HEK293 (cell line): ENCODE results near the gene SIRT7.

Experiments
- CTCF ChIA-PET: fragments of 350-600 bp; formaldehyde crosslinking; extraction: SDS; loops from one replicate; lab custom pipeline; 2021; ENCODE audit warnings: antibody characterized with exemption; lab: Yijun Ruan, JAX
- POLR2A ChIA-PET: fragments of 300-600 bp; formaldehyde crosslinking; extraction: SDS; loops from one replicate; lab custom pipeline; 2020; ENCODE audit warnings: antibody characterized with exemption, inconsistent platforms; lab: Yijun Ruan, JAX
- H3K27ac ChIP-seq: fragments of 200-500 bp; sonication (Bioruptor generic); 2 replicates; pipeline ENCODE4 v1.5.1; 2014; ENCODE audit warnings: low read depth, low read length, control low read depth, inconsistent platforms; ENCODE audit errors: extremely low read depth
- H3K36me3 ChIP-seq, 2 experiments: fragments of 200-500 bp in 1 of 2; sonication (Bioruptor generic) in 1 of 2; 1 replicate in 1 of 2; 2 replicates in 1 of 2; pipeline ENCODE4 v1.5.1; 2014 to 2017; ENCODE audit warnings: inconsistent platforms in 2 of 2, low read length in 2 of 2; ENCODE audit not compliant: control insufficient read depth in 2 of 2, insufficient read depth in 1 of 2
- H3K4me1 ChIP-seq: fragments of 200-500 bp; sonication (Bioruptor generic); 2 replicates; pipeline ENCODE4 v1.5.1; 2014; ENCODE audit warnings: mild to moderate bottlenecking, low read length, inconsistent platforms; ENCODE audit not compliant: control insufficient read depth, insufficient read depth
- H3K4me3 ChIP-seq: 2 replicates; pipeline ENCODE4 v1.5.1; 2011; ENCODE audit warnings: low read depth, mild to moderate bottlenecking, control low read depth, low read length, moderate library complexity
- H3K9me3 ChIP-seq: fragments of 200-500 bp; sonication (Bioruptor generic); 2 replicates; pipeline ENCODE4 v1.5.1; 2014; ENCODE audit warnings: low read depth, low read length, inconsistent platforms; ENCODE audit not compliant: control insufficient read depth, insufficient read depth
- GLI4 ChIP-seq: fragments of 450-650 bp; formaldehyde crosslinking; IDR thresholded peaks from 2 replicates; pipeline ENCODE4 v1.5.1; 2016; ENCODE audit warnings: missing biosample characterization, missing genetic modification characterization
- GLIS2 ChIP-seq: fragments of 450-650 bp; formaldehyde crosslinking; IDR thresholded peaks from 2 replicates; pipeline ENCODE4 v1.5.1; 2016; ENCODE audit warnings: missing biosample characterization, missing genetic modification characterization
- ZBTB6 ChIP-seq: fragments of 450-650 bp; formaldehyde crosslinking; IDR thresholded peaks from 2 replicates; pipeline ENCODE4 v1.5.1; 2017; ENCODE audit warnings: missing biosample characterization, missing genetic modification characterization
- ZBTB8A ChIP-seq: fragments of 450-650 bp; formaldehyde crosslinking; IDR thresholded peaks from 2 replicates; pipeline ENCODE4 v1.5.1; 2016; ENCODE audit warnings: missing biosample characterization, missing genetic modification characterization
- ZIC2 ChIP-seq: fragments of 450-650 bp; formaldehyde crosslinking; IDR thresholded peaks from 2 replicates; pipeline ENCODE4 v1.5.1; 2016; ENCODE audit warnings: missing biosample characterization, missing genetic modification characterization
- ZNF114 ChIP-seq: fragments of 450-650 bp; formaldehyde crosslinking; IDR thresholded peaks from 2 replicates; pipeline ENCODE4 v1.5.0; 2017; ENCODE audit warnings: missing biosample characterization, missing genetic modification characterization
- ZNF157 ChIP-seq: fragments of 450-650 bp; formaldehyde crosslinking; IDR thresholded peaks from 2 replicates; pipeline ENCODE4 v1.5.1; 2016; ENCODE audit warnings: missing biosample characterization, missing genetic modification characterization
- ZNF19 ChIP-seq: fragments of 450-650 bp; formaldehyde crosslinking; IDR thresholded peaks from 2 replicates; pipeline ENCODE4; 2016; ENCODE audit warnings: missing biosample characterization, missing genetic modification characterization, low read depth
- ZNF433 ChIP-seq: fragments of 450-650 bp; formaldehyde crosslinking; IDR thresholded peaks from 2 replicates; pipeline ENCODE4 v1.5.1; 2016; ENCODE audit warnings: missing biosample characterization, missing genetic modification characterization, low read depth
- ZNF449 ChIP-seq: fragments of 450-650 bp; formaldehyde crosslinking; IDR thresholded peaks from 2 replicates; pipeline ENCODE4 v1.5.1; 2017; ENCODE audit warnings: missing biosample characterization, mild to moderate bottlenecking, missing genetic modification characterization, moderate library complexity
- ZNF791 ChIP-seq: fragments of 450-650 bp; formaldehyde crosslinking; IDR thresholded peaks from 2 replicates; pipeline ENCODE4 v1.5.1; 2016; ENCODE audit warnings: missing biosample characterization, missing genetic modification characterization
- ZNF830 ChIP-seq: fragments of 450-650 bp; IDR thresholded peaks from 2 replicates; pipeline ENCODE4 v1.5.0; 2018; ENCODE audit warnings: missing biosample characterization, missing genetic modification characterization, low read depth, mild to moderate bottlenecking, moderate library complexity
- ZSCAN18 ChIP-seq: fragments of 450-650 bp; formaldehyde crosslinking; IDR thresholded peaks from 2 replicates; pipeline ENCODE4 v1.5.1; 2016; ENCODE audit warnings: missing biosample characterization, missing genetic modification characterization
- TF ChIP-seq, protein P1 (sequence below): fragments of 450-650 bp; formaldehyde crosslinking; IDR thresholded peaks from 2 replicates; pipeline ENCODE4 v1.5.1; 2016; ENCODE audit warnings: missing biosample characterization, missing genetic modification characterization, low read depth
- TF ChIP-seq, protein P2 (sequence below): fragments of 450-650 bp; formaldehyde crosslinking; optimal IDR thresholded peaks from 2 replicates; pipeline ENCODE3; 2016; ENCODE audit warnings: missing biosample characterization, mild to moderate bottlenecking, missing genetic modification characterization
- TF ChIP-seq, protein P3 (sequence below): fragments of 450-650 bp; formaldehyde crosslinking; IDR thresholded peaks from 2 replicates; pipeline ENCODE4 v1.5.1; 2016; ENCODE audit warnings: missing biosample characterization, missing genetic modification characterization
- TF ChIP-seq, protein P4 (sequence below): fragments of 450-650 bp; formaldehyde crosslinking; IDR thresholded peaks from 2 replicates; pipeline ENCODE4 v1.5.1; 2016; ENCODE audit warnings: missing biosample characterization, missing genetic modification characterization

The SIRT7 gene

DNA sequence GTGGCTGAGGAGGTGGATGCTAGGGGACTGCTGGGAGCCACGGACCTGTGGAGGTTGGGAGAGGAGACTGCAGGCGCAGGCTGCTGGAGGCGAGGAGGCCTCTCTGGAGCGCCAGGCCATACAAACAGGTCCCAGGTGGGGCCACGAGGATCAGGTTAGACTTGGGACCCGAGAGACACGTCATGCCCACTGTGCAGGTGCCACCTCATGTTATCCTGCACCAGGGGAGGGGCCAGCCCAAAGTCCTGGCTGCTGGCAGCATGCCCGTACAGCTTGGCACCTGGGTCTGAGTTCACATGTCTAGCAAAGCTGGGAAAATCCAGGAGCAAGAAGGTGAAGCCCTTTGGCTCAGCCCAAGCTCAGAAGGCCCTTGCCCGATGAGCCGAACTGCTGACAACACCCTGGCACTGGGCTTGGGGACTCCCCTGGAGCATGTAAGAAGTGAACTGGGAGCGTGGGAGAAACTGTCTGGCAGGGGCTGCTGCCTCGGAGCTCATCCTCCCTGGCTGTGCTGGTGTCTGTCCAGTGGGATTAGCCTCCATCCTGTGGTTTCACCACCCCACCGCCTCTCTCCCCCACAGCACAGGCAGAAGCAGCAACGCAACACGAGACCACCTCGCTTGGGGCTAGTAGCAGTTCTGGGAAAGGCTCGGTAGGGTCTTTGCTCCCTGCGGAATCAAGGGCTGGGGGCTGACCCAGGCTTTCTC is 52.1 kb downstream of the SIRT7 start (continued):
- no peak for TF ChIP-seq ZNF433 (tag by site-specific recombination)
- no peak for TF ChIP-seq ZNF791 (tag by site-specific recombination)
- no peak for TF ChIP-seq ZNF157
- TF ChIP-seq, protein P1, sequence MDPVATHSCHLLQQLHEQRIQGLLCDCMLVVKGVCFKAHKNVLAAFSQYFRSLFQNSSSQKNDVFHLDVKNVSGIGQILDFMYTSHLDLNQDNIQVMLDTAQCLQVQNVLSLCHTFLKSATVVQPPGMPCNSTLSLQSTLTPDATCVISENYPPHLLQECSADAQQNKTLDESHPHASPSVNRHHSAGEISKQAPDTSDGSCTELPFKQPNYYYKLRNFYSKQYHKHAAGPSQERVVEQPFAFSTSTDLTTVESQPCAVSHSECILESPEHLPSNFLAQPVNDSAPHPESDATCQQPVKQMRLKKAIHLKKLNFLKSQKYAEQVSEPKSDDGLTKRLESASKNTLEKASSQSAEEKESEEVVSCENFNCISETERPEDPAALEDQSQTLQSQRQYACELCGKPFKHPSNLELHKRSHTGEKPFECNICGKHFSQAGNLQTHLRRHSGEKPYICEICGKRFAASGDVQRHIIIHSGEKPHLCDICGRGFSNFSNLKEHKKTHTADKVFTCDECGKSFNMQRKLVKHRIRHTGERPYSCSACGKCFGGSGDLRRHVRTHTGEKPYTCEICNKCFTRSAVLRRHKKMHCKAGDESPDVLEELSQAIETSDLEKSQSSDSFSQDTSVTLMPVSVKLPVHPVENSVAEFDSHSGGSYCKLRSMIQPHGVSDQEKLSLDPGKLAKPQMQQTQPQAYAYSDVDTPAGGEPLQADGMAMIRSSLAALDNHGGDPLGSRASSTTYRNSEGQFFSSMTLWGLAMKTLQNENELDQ, result no peak
- TF ChIP-seq GLI4 (tag by site-specific recombination), result no peak

GRCh38 chr17:81865358-81865732 is 52.6 kb downstream of the SIRT7 start:
- ChIA-PET POLR2A (interaction anchor here (0.7 to 2.5 kb wide), 7 partner anchors 23 to 181 kb away, joined by 3 to 14 read pairs (median 5); partner anchors contain the start of genes ALYREF, ANAPC11, ARL16 and HGS), CTCF (interaction anchor here (0.6 to 1.8 kb wide), 2 partner anchors 48 to 131 kb away, joined by 3 to 4 read pairs; no protein-coding TSS in a partner anchor)
- peak overlapping the region; percentile 100 for H3K27ac ChIP-seq
- no peaks in the 10 kb centered on the region for H3K9me3 ChIP-seq
- peaks cover 14% of the 10 kb centered on the region; the same call in 1 of the 2 replicates for H3K4me1 ChIP-seq
- peaks cover 12 to 75% of the 10 kb centered on the region in 2 experiments; a peak in 2 of 3 replicates for H3K36me3 ChIP-seq
- H3K4me3 ChIP-seq, result no peak overlapping the region
- TF ChIP-seq ZNF19 (tag by site-specific recombination) (no peak), ZSCAN18 (tag by site-specific recombination) (no peak), ZIC2 (peak; percentile 34; the same call in 1 of the 2 replicates)

DNA sequence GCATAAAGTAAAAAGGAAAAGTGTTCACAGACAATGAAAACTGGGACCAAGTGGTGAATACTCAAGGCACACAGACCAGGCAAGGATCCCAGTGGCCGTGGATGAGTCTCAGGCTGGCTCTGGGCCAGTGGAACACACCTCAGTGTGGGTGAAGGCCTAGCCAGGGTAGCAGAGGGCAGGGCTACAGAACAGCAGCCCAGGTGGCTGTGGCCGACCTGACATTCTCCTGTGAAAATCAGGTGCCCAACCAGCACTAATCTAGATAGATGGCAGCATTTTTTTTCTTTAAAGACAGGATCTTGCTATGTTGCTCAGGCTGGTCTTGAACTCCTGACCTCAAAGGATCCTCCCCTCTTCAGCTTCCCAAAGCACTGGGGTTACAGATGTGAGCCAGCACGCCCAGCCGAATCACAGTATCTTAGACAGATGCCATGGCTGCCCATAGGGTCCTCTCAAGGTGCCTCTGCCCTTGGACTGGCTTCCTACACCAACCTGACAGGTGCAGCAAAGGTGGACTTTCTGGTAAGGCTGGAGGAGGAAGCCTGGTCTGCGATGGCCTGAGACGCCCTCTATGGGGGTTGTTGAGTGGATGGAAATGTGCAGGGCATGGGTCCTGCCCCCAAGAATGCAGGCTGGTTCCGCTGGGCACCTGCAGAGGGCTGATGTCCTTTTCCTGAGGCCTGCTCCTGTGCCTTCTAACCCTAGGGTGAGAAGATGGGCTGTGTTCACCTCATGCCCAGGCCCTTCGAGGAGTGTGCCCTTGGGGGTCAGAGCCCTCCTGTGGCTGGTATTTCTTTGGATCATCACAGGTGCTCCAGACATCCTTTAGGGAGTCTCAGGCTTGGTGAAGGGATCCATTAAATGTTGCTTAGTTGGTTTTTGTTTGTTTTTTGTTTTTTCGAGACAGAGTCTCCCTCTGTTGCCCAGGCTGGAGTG is 53.9 kb downstream of the SIRT7 start:
- Histone ChIP-seq H3K36me3 (peaks cover 12 to 70% of the 10 kb centered on the region in 2 experiments; a peak in 2 of 3 replicates), H3K4me3 (no peak overlapping the region), H3K4me1 (peaks cover 13% of the 10 kb centered on the region), H3K9me3 (no peaks in the 10 kb centered on the region), H3K27ac (peak overlapping the region; percentile 26; the same call in 1 of the 2 replicates)
- ChIA-PET CTCF (interaction anchor here (0.5 to 1.3 kb wide), 2 partner anchors 131 to 232 kb away, joined by 3 to 4 read pairs; no protein-coding TSS in a partner anchor), POLR2A (interaction anchor here (0.9 to 1.4 kb wide), 4 partner anchors 32 to 161 kb away, joined by 3 to 7 read pairs (median 5); partner anchors contain the start of genes CENPX, LRRC45 and MRPL12)
- TF ChIP-seq, protein P2, sequence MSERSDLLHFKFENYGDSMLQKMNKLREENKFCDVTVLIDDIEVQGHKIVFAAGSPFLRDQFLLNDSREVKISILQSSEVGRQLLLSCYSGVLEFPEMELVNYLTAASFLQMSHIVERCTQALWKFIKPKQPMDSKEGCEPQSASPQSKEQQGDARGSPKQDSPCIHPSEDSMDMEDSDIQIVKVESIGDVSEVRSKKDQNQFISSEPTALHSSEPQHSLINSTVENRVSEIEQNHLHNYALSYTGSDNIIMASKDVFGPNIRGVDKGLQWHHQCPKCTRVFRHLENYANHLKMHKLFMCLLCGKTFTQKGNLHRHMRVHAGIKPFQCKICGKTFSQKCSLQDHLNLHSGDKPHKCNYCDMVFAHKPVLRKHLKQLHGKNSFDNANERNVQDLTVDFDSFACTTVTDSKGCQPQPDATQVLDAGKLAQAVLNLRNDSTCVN (tag by site-specific recombination), result no peak
- TF ChIP-seq, protein P3, sequence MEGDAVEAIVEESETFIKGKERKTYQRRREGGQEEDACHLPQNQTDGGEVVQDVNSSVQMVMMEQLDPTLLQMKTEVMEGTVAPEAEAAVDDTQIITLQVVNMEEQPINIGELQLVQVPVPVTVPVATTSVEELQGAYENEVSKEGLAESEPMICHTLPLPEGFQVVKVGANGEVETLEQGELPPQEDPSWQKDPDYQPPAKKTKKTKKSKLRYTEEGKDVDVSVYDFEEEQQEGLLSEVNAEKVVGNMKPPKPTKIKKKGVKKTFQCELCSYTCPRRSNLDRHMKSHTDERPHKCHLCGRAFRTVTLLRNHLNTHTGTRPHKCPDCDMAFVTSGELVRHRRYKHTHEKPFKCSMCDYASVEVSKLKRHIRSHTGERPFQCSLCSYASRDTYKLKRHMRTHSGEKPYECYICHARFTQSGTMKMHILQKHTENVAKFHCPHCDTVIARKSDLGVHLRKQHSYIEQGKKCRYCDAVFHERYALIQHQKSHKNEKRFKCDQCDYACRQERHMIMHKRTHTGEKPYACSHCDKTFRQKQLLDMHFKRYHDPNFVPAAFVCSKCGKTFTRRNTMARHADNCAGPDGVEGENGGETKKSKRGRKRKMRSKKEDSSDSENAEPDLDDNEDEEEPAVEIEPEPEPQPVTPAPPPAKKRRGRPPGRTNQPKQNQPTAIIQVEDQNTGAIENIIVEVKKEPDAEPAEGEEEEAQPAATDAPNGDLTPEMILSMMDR (tag by site-specific recombination), result peak; percentile 42; the same call in 1 of the 2 replicates
- TF ChIP-seq ZNF830 (tag by site-specific recombination), result no peak
- peak; percentile 46 for TF ChIP-seq ZBTB8A (tag by site-specific recombination)
- no peak for TF ChIP-seq ZNF114
- TF ChIP-seq GLIS2 (tag by site-specific recombination), result peak; percentile 62
- TF ChIP-seq ZNF449 (tag by site-specific recombination), result peak; percentile 51; the same call in 1 of the 2 replicates
- TF ChIP-seq, protein P4, sequence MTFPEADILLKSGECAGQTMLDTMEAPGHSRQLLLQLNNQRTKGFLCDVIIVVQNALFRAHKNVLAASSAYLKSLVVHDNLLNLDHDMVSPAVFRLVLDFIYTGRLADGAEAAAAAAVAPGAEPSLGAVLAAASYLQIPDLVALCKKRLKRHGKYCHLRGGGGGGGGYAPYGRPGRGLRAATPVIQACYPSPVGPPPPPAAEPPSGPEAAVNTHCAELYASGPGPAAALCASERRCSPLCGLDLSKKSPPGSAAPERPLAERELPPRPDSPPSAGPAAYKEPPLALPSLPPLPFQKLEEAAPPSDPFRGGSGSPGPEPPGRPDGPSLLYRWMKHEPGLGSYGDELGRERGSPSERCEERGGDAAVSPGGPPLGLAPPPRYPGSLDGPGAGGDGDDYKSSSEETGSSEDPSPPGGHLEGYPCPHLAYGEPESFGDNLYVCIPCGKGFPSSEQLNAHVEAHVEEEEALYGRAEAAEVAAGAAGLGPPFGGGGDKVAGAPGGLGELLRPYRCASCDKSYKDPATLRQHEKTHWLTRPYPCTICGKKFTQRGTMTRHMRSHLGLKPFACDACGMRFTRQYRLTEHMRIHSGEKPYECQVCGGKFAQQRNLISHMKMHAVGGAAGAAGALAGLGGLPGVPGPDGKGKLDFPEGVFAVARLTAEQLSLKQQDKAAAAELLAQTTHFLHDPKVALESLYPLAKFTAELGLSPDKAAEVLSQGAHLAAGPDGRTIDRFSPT (tag by site-specific recombination), result peak; percentile 59
- TF ChIP-seq ZBTB6, result no peak
